ENCODE data around the gene ZNF747. TPM values are rescaled to one million over a fixed set of nuclear protein-coding genes. Genes with fewer than 3 reads are reported as not detected.
A peak's percentile ranks its signal among the peaks of the same experiment; 100 is the strongest.

Gene ZNF747
- total RNA-seq, 1 experiment from 2014 or later: 9.8 TPM

DNA sequence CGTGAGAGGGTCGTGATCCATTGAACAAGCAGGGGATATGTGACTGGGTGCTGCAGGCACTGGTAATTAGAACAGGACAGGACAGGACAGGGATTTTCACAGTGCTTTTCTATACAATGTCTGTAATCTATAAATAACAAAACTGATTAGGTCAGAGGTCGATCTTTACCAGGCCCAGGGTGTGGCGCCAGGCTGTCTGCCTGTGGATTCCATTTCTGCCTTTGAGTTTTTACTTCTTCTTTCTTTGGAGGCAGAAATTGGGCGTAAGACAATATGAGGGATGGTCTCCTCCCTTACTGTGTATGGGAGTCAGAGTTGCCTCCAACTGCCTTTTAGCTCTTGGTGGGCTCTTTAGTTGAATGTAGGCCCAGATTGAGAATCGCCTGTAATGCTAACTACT, 25.0 kb upstream of the ZNF747 start:
- no peaks in the 10 kb centered on the region for H3K27me3 ChIP-seq (ENCODE audit: low read length)
- H3K9ac ChIP-seq (ENCODE audit: low read length): no peak overlapping the region
- peaks cover 15% of the 10 kb centered on the region for H3K79me2 ChIP-seq (ENCODE audit: low read length)
- H3K27ac ChIP-seq (ENCODE audit: low read length): no peak overlapping the region
- H3K4me2 ChIP-seq (ENCODE audit: low read depth, low read length, poor library complexity, severe bottlenecking): no peak overlapping the region
- H3K4me3 ChIP-seq (ENCODE audit: low read length): no peak overlapping the region
- H2AFZ ChIP-seq (ENCODE audit: low read length): no peak overlapping the region
- no peak for DNase-seq
- H3K36me3 ChIP-seq (ENCODE audit: insufficient read depth, low read length): no peaks in the 10 kb centered on the region
- H3K9me2 ChIP-seq (replicated peaks; ENCODE audit: insufficient read depth, low read length): no peaks in the 10 kb centered on the region
- H3K9me3 ChIP-seq (ENCODE audit: low read length): no peaks in the 10 kb centered on the region
- peaks cover 9% of the 10 kb centered on the region for H3K4me1 ChIP-seq (ENCODE audit: low read length)
- no peaks in the 10 kb centered on the region for H4K20me1 ChIP-seq (ENCODE audit: insufficient read depth, low read depth, low read length)

DNA sequence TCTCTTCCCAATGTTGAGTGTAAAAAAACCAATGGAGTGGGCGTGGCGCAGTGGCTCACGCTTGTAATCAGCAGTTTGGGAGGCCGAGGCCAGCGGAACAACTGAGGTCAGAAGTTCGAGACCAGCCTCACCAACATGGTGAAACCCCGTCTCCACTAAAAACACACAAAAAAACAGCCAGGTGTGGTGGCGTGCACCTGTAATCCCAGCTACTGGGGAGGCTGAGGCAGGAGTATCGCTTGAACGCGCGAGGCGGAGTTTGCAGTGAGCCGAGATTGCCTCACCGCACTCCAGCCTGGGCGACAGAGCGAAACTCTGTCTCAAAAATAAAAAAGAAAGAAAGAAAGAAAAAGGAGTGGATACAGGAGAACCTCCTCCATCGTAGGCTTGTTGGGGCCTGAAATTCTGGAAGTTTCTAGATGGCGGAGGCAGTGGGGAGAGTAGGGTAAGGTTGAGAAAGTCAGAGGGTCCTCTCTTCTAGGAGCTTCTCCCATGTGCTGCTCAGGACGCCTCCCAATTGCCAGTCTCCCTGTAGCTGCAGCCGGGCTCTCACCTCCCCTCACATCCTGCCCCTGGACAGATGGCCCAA, 24.2 kb upstream of the ZNF747 start:
- H3K36me3 ChIP-seq (ENCODE audit: insufficient read depth, low read length): peaks cover under 1% of the 10 kb centered on the region; the same call in 1 of the 2 replicates
- peaks cover 9% of the 10 kb centered on the region for H3K4me1 ChIP-seq (ENCODE audit: low read length)

DNA sequence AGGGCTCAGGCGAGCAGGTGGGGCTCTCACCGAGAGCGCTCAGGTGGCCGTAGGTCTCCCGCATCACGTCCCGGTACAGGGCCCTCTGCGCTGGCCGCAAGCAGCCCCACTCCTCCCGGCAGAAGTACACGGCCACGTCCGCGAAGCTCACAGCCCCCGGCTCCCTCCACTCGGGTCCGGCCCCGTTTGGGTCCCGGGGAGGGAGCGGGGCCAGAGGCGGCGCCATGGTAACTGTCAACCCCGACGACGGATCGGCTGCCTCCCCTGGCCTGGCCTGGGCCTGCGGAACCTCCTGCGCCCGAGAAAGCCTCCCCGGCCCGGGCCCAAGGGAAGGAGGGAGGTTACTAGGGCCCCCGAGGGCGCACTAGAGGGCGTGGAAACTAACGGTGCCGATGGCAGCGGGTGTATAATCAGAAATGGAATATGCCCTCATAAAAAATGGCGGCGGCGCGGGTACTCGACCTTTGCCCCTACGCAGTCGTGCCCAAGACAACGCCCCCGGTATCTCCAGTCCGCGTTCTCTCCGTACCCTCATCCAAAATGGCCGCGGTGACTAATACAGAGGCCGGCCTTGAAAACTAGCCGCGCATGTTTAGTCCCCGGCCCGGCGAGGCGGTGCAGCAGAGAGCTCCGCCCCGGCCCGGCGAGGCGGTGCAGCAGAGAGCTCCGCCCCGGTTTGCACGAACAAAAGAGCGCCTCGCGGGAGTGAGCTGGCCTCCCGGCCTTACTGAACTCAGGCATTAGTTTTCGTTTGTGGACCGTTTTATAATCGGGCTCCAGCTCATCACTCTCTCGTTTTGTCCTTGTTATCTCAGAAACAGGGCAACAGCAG, 23.5 kb upstream of the ZNF747 start, which contains the start of gene ZNF764:
ZNF764 (minus strand) TSS at position 418 of the 832 bp plus-strand sequence; CDS start at position 226, 192 bp downstream.
- no peaks in the 10 kb centered on the region for H3K9me2 ChIP-seq (replicated peaks; ENCODE audit: insufficient read depth, low read length)
- peak within 1 kb of the TSS; percentile 83 for H3K4me2 ChIP-seq (ENCODE audit: low read depth, low read length, poor library complexity, severe bottlenecking)
- H3K27me3 ChIP-seq (ENCODE audit: low read length): no peaks in the 10 kb centered on the region
- peak; percentile 99 for DNase-seq
- H3K27ac ChIP-seq (ENCODE audit: low read length): peak within 1 kb of the TSS; percentile 80
- peaks cover 15% of the 10 kb centered on the region for H3K79me2 ChIP-seq (ENCODE audit: low read length)
- no peaks in the 10 kb centered on the region for H4K20me1 ChIP-seq (ENCODE audit: insufficient read depth, low read depth, low read length)
- peaks cover 5% of the 10 kb centered on the region; the same call in 1 of the 2 replicates for H3K36me3 ChIP-seq (ENCODE audit: insufficient read depth, low read length)
- no peaks in the 10 kb centered on the region for H3K9me3 ChIP-seq (ENCODE audit: low read length)
- H3K4me3 ChIP-seq (ENCODE audit: low read length): peak within 1 kb of the TSS; percentile 76
- peak within 1 kb of the TSS; percentile 63 for H2AFZ ChIP-seq (ENCODE audit: low read length)
- H3K9ac ChIP-seq (ENCODE audit: low read length): peak within 1 kb of the TSS; percentile 89
- H3K4me1 ChIP-seq (ENCODE audit: low read length): peaks cover 9% of the 10 kb centered on the region

More for the DNA sequence above, 24.2 kb upstream of the ZNF747 start:
- Histone ChIP-seq H3K27me3 (ENCODE audit: low read length) (no peaks in the 10 kb centered on the region), H4K20me1 (ENCODE audit: insufficient read depth, low read depth, low read length) (no peaks in the 10 kb centered on the region), H3K9me2 (replicated peaks; ENCODE audit: insufficient read depth, low read length) (no peaks in the 10 kb centered on the region), H3K9ac (ENCODE audit: low read length) (peak overlapping the region; percentile 46), H2AFZ (ENCODE audit: low read length) (no peak overlapping the region), H3K4me3 (ENCODE audit: low read length) (peak overlapping the region; percentile 76; the same call in 1 of the 2 replicates), H3K9me3 (ENCODE audit: low read length) (no peaks in the 10 kb centered on the region), H3K79me2 (ENCODE audit: low read length) (peaks cover 15% of the 10 kb centered on the region), H3K4me2 (ENCODE audit: low read depth, low read length, poor library complexity, severe bottlenecking) (peak overlapping the region; percentile 83), H3K27ac (ENCODE audit: low read length) (0 out of 2 replicates have a peak overlapping the region, but pooled peaks have one; percentile 3)
- DNase-seq: no peak

DNA sequence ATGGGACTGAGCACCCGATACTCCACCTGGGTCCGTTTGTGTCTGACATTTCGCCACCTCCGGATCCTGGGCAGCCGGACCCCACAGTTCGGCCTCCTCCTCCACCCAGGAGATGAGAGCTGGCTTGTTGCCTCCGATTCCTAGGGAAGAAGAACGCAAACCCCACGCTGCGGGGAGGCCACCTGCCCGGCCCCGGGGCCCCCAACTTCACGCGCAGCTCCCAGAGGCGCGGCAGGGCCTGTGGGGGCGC, 23.0 kb upstream of the ZNF747 start:
- Histone ChIP-seq H3K4me1 (ENCODE audit: low read length) (peaks cover 9% of the 10 kb centered on the region), H2AFZ (ENCODE audit: low read length) (peak overlapping the region; percentile 63)

DNA sequence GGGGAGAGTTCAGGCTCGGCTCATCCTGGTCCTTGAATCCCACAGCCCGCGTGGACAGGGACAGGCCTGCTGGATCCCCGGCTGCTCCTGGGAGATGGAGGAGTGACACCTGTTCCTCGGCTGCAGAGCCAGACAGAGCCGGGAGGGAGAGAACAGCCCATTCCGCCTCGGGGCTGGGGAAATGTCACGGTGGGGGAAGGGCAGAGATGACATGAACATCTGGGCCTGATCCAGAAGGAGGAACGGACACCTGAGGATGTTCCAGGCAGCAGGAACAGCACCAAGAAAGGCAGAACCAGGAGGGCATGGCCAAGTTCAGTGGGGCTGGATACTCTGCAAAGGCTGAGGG, 21.4 kb upstream of the ZNF747 start:
- H2AFZ ChIP-seq (ENCODE audit: low read length): no peak overlapping the region
- H3K4me2 ChIP-seq (ENCODE audit: low read depth, low read length, poor library complexity, severe bottlenecking): no peak overlapping the region
- H3K4me1 ChIP-seq (ENCODE audit: low read length): peaks cover 9% of the 10 kb centered on the region
- no peak for DNase-seq
- no peaks in the 10 kb centered on the region for H3K27me3 ChIP-seq (ENCODE audit: low read length)
- peaks cover 15% of the 10 kb centered on the region for H3K79me2 ChIP-seq (ENCODE audit: low read length)
- peaks cover 5% of the 10 kb centered on the region; the same call in 1 of the 2 replicates for H3K36me3 ChIP-seq (ENCODE audit: insufficient read depth, low read length)
- no peak overlapping the region for H3K4me3 ChIP-seq (ENCODE audit: low read length)
- H4K20me1 ChIP-seq (ENCODE audit: insufficient read depth, low read depth, low read length): no peaks in the 10 kb centered on the region
- H3K9ac ChIP-seq (ENCODE audit: low read length): no peak overlapping the region
- H3K27ac ChIP-seq (ENCODE audit: low read length): no peak overlapping the region
- H3K9me2 ChIP-seq (replicated peaks; ENCODE audit: insufficient read depth, low read length): no peaks in the 10 kb centered on the region
- H3K9me3 ChIP-seq (ENCODE audit: low read length): no peaks in the 10 kb centered on the region

More for the DNA sequence above, 23.0 kb upstream of the ZNF747 start:
- Histone ChIP-seq H3K9ac (ENCODE audit: low read length) (peak overlapping the region; percentile 89), H4K20me1 (ENCODE audit: insufficient read depth, low read depth, low read length) (no peaks in the 10 kb centered on the region), H3K4me3 (ENCODE audit: low read length) (peak overlapping the region; percentile 76), H3K36me3 (ENCODE audit: insufficient read depth, low read length) (peaks cover 5% of the 10 kb centered on the region; the same call in 1 of the 2 replicates), H3K27ac (ENCODE audit: low read length) (peak overlapping the region; percentile 80), H3K9me3 (ENCODE audit: low read length) (no peaks in the 10 kb centered on the region), H3K79me2 (ENCODE audit: low read length) (peaks cover 15% of the 10 kb centered on the region), H3K9me2 (replicated peaks; ENCODE audit: insufficient read depth, low read length) (no peaks in the 10 kb centered on the region), H3K4me2 (ENCODE audit: low read depth, low read length, poor library complexity, severe bottlenecking) (peak overlapping the region; percentile 83), H3K27me3 (ENCODE audit: low read length) (no peaks in the 10 kb centered on the region)
- DNase-seq: peak; percentile 69

DNA sequence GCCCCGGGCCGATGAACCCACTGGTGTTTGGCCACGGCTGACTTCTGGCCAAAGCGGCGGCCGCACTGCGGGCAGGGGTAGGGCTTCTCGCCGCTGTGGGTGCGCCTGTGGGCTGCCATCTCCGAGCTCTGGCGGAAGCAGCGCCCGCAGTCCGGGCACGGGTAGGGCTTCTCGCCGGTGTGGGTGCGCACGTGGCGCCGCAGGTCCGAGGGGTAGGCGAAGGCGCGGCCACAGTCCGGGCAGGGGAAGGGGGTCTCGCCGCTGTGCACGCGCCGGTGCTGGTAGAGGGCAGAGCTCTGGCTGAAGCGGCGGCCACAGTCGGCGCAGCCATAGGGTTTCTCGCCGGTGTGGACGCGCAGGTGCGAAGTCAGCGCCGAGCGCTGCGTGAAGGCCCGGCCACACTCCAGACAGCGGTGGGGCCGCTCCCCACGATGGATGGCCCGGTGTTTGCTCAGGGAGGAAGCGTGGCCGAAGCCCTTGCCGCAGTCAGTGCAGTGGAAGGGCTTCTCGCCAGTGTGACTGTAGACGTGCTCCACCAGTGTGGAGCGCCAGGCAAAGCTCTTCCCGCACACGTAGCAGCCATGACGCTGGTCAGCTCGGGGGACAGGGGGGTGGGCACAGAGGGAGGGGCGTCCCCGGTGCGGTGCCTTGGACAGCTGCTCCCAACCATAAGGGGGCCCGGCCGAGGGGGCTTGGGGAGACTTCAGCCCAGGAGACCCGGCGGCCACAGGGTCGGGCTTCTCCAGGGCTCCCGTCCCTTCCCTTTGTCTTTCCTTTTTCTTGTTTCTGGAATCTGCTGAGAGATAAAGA, 20.9 kb upstream of the ZNF747 start:
- Histone ChIP-seq H3K4me2 (ENCODE audit: low read depth, low read length, poor library complexity, severe bottlenecking) (no peak overlapping the region), H4K20me1 (ENCODE audit: insufficient read depth, low read depth, low read length) (no peaks in the 10 kb centered on the region), H3K79me2 (ENCODE audit: low read length) (peaks cover 15% of the 10 kb centered on the region), H3K27ac (ENCODE audit: low read length) (no peak overlapping the region), H3K9me3 (ENCODE audit: low read length) (no peaks in the 10 kb centered on the region), H2AFZ (ENCODE audit: low read length) (no peak overlapping the region), H3K4me1 (ENCODE audit: low read length) (peaks cover 9% of the 10 kb centered on the region), H3K9me2 (replicated peaks; ENCODE audit: insufficient read depth, low read length) (no peaks in the 10 kb centered on the region), H3K36me3 (ENCODE audit: insufficient read depth, low read length) (peaks cover 5% of the 10 kb centered on the region; the same call in 1 of the 2 replicates), H3K9ac (ENCODE audit: low read length) (no peak overlapping the region), H3K4me3 (ENCODE audit: low read length) (no peak overlapping the region), H3K27me3 (ENCODE audit: low read length) (no peaks in the 10 kb centered on the region)
- no peak for DNase-seq

DNA sequence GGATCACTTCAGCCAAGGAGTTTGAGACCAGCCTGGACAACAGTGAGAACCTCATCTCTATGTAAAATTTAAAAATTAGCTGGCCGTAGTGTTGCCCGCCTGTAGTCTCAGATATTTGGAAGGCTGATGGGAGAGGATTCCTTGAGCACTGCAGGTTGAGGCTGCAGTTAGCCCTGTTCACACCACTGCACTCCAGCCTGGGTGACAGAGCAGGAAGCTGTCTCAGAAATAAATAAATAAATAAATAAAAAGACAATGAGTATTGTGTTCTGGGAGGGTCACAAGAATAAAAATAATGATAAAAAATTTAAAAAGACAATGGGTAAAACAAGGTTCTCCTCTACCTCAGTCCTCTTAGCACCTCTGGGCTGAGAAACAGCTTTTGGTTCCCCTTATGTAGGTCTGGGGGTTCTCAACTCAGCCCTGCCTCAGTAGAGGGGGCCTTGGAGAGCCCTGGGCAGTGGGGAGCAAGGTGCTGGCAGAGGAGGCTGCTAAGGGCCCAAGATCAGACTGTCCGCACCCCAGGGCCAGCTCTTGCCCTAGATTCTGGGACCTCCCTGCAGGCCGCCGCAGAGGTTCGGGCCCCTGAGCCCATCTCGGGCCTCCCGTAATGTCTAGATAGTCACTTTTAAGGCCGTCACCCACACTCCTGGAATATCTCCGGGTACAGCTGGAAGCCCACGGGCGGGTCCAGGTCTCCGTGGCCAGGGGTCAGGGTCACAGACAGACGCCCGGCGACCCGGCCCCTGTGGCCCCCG, 20.1 kb upstream of the ZNF747 start:
- Histone ChIP-seq H3K9ac (ENCODE audit: low read length) (no peak overlapping the region), H3K9me3 (ENCODE audit: low read length) (no peaks in the 10 kb centered on the region), H3K4me2 (ENCODE audit: low read depth, low read length, poor library complexity, severe bottlenecking) (no peak overlapping the region), H3K27ac (ENCODE audit: low read length) (no peak overlapping the region), H3K36me3 (ENCODE audit: insufficient read depth, low read length) (peaks cover 5% of the 10 kb centered on the region; the same call in 1 of the 2 replicates), H3K79me2 (ENCODE audit: low read length) (peaks cover 15% of the 10 kb centered on the region), H3K27me3 (ENCODE audit: low read length) (no peaks in the 10 kb centered on the region), H2AFZ (ENCODE audit: low read length) (no peak overlapping the region), H4K20me1 (ENCODE audit: insufficient read depth, low read depth, low read length) (no peaks in the 10 kb centered on the region), H3K4me1 (ENCODE audit: low read length) (peaks cover 9% of the 10 kb centered on the region), H3K9me2 (replicated peaks; ENCODE audit: insufficient read depth, low read length) (no peaks in the 10 kb centered on the region), H3K4me3 (ENCODE audit: low read length) (no peak overlapping the region)
- no peak for DNase-seq
